GM06990 (cell line): ENCODE results near the gene TCEANC.
"Not testable (repeated sequence)": the region's sequence is repeated elsewhere in the genome, so short reads cannot be mapped to it uniquely, and the experiment has no call there.

ENCODE experiments used
- DNase-seq: peaks from one replicate; pipeline ENCODE4 v3.0.0-alpha.2; 2011; ENCODE audit not compliant: insufficient read length; ENCODE audit errors: extremely low read depth
- H3K27me3 ChIP-seq: replicated peaks from 2 replicates; pipeline ENCODE4 v1.6.0; 2011; ENCODE audit warnings: low read length; ENCODE audit not compliant: control insufficient read depth, insufficient read depth
- H3K36me3 ChIP-seq: 2 replicates; pipeline ENCODE4 v1.5.1; 2011; ENCODE audit warnings: low read length; ENCODE audit not compliant: control insufficient read depth, insufficient read depth
- H3K4me3 ChIP-seq: replicated peaks from 2 replicates; pipeline ENCODE4 v1.5.1; 2011; ENCODE audit warnings: low read depth, mild to moderate bottlenecking, control low read depth, low read length
- TF ChIP-seq, protein P1 (sequence below): IDR thresholded peaks from 2 replicates; pipeline ENCODE4 v1.5.1; 2011; ENCODE audit warnings: low read length, control low read depth, mild to moderate bottlenecking, inconsistent platforms; ENCODE audit not compliant: insufficient read depth, poor library complexity, severe bottlenecking

Gene TCEANC

DNA sequence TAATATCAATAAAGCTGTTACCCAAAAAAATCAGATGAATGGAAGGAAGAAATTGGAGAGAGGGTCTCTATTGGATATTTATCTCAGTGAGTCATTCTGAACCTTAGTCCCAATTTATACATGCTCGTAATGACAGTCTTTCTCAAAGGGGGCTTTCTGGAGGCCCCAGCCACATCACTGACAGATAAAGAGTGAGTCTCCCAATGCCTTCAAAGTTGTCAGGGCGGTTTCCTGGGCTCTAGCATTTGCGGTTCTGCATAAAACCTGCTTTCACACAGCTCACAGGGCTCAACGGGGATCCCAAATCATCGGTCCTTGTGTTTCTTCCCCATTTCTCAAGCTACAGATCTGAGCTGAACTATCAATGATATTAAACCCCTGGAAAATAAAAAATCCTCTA, 17.3 kb downstream of the TCEANC start:
- TF ChIP-seq, protein P1, sequence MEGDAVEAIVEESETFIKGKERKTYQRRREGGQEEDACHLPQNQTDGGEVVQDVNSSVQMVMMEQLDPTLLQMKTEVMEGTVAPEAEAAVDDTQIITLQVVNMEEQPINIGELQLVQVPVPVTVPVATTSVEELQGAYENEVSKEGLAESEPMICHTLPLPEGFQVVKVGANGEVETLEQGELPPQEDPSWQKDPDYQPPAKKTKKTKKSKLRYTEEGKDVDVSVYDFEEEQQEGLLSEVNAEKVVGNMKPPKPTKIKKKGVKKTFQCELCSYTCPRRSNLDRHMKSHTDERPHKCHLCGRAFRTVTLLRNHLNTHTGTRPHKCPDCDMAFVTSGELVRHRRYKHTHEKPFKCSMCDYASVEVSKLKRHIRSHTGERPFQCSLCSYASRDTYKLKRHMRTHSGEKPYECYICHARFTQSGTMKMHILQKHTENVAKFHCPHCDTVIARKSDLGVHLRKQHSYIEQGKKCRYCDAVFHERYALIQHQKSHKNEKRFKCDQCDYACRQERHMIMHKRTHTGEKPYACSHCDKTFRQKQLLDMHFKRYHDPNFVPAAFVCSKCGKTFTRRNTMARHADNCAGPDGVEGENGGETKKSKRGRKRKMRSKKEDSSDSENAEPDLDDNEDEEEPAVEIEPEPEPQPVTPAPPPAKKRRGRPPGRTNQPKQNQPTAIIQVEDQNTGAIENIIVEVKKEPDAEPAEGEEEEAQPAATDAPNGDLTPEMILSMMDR: no peak
- H3K4me3 ChIP-seq: no peak overlapping the region; the same call in 1 of the 2 replicates
- no peaks in the 10 kb centered on the region for H3K27me3 ChIP-seq
- no peaks in the 10 kb centered on the region for H3K36me3 ChIP-seq
- DNase-seq: no peak

DNA sequence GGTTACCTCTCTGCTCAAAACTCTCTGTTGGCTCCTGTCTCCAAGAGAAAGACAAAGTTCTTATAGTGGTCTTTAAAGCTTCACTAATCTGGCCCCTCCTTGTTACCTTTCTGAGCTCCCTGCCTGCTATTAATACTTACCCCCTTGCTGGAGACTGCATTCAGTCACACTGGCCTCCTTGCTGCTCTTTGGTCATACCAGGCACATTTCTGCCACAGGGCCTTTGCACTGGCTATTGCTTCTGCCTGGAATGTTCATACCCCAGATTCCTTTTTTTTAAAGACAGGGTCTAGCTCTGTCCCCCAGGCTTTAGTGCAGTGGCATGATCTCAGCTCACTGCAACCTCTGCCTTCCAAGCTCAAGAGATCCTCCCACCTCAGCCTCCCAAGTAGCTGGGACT, 20.1 kb downstream of the TCEANC start:
- Histone ChIP-seq H3K36me3 (no peaks in the 10 kb centered on the region), H3K4me3 (no peak overlapping the region), H3K27me3 (no peaks in the 10 kb centered on the region)
- TF ChIP-seq, protein P1: no peak
- no peak for DNase-seq

DNA sequence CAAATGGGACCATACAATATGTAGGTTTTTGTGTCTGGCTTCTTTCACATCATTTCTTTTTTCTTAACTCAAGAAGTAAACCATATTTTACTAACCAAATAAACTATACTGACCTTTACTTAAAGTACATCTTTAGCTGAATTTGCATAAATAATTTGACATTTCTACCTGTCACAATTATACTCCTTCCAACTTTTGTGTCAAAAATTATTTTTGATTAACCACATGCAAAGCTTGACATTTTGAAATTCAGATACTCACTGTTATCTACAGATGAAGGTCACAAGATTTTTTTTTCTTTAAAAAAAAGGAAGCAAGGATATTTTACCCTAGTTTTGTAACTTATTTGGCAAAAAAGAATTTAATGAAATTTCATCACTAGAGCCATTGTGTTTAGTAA, 23.9 kb downstream of the TCEANC start:
- H3K36me3 ChIP-seq: no peaks in the 10 kb centered on the region
- TF ChIP-seq, protein P1: no peak
- H3K27me3 ChIP-seq: no peaks in the 10 kb centered on the region
- no peak for DNase-seq
- no peak overlapping the region for H3K4me3 ChIP-seq

DNA sequence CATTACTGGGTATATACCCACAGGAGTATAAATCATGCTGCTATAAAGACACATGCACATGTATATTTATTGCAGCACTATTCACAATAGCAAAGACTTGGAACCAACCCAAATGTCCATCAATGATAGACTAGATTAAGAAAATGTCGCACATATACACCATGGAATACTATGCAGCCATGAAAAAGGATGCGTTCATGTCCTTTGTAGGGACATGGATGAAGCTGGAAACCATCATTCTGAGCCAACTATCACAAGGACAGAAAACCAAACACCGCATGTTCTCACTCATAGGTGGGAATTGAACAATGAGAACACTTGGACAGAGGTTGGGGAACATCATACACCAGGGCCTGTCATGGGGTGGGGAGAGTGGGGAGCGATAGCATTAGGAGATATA, 26.8 kb downstream of the TCEANC start:
- not testable (repeated sequence) for H3K4me3 ChIP-seq, H3K27me3 ChIP-seq, H3K36me3 ChIP-seq, DNase-seq

DNA sequence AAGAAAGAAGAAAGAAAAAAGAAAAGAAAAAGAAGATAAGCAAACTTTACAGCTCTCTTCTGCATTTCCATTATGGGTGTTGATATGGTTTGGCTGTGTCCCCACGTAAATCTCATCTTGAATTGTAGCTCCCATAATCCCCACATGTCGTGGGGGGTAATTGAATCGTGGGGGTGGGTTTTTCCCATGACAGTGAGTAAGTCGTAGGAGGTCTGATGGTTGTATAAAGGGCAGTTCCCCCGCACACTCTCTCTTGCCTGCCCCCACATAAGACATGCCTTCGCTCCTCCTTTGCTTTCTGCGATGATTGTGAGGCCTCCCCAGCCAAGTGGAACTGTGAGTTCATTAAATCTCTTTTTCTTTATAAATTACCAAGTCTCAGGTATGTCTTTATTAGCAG, 28.7 kb downstream of the TCEANC start:
- no peak for DNase-seq
- Histone ChIP-seq H3K36me3 (no peaks in the 10 kb centered on the region), H3K4me3 (no peak overlapping the region), H3K27me3 (no peaks in the 10 kb centered on the region)
- TF ChIP-seq, protein P1: no peak

DNA sequence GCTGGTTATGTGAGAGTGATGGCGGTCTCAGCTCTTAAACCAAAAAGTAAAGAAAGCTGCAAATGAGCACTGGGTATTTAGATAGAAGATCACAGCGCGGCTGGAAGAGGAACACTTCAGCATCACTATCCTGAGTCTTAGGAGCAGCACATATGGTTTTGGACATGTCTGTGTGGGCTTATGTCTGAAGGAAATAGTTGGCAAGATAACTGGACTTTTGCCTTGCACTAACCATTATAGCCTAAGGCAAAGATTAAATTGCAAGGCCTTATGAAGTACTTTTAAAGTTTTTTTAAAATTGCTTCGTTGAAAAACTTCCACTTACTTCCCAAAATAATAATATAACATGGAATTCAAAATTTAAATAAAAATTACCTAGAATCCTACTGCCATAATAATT, 31.4 kb downstream of the TCEANC start:
- TF ChIP-seq, protein P1: no peak
- H3K36me3 ChIP-seq: no peaks in the 10 kb centered on the region
- H3K4me3 ChIP-seq: no peak overlapping the region
- DNase-seq: no peak
- H3K27me3 ChIP-seq: no peaks in the 10 kb centered on the region
